SH-SY5Y (cell line): ENCODE data around the gene ADAMTS2.

Experiments used
- GATA2 ChIP-seq: IDR thresholded peaks from 2 replicates; pipeline ENCODE4 v1.6.1; 2011; ENCODE audit warnings: mild to moderate bottlenecking, low read depth, low read length
- GATA3 ChIP-seq: IDR thresholded peaks from 2 replicates; pipeline ENCODE4 v1.6.1; 2011; ENCODE audit warnings: low read depth, mild to moderate bottlenecking, low read length, moderate library complexity

DNA sequence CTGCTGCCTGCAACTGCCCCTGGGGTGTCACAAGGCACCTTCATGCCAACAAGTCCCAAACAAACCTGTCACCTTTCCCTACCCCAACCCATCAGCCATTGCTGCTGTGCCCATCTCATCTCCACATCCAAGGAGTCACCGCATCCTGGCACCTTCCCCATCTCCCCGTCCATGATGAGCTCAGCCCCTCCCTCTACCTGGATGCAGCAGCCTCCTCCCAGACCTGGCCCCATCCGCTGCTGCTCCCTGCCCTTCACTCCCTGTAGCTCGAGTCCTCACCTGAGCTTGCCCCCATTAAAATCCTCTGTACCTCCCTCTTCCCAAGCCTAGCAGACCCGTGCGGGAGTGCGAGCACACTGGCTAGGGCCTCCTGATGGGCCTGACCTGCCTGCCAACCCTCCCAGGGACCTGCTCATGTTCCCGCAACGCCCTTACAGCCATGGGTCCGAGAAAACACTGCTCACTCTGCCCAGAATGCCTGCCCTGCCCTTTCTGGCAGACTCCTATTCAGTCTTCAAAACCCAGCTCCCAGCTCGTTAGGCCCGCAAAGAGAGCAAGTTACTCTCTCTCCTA lies 110.6 kb downstream of the ADAMTS2 start:
- TF ChIP-seq GATA2 (no peak), GATA3 (no peak)
